ENCODE results near the gene NUFIP2. TPM values are rescaled to one million over a fixed set of nuclear protein-coding genes. Genes with fewer than 3 reads are reported as not detected.

The NUFIP2 gene
- total RNA-seq, 1 donor from 2014 or later: 78.5 TPM

Other genes with a start within 250 kb of the NUFIP2 start
- 99.0 and 101 TPM in 2 replicates for gene MYO18A, start 113.8 kb downstream of the NUFIP2 start, total RNA-seq
- not detected in 2 replicates for gene CRYBA1, start 47.3 kb downstream of the NUFIP2 start, total RNA-seq
- 49.3 and 52.3 TPM in 2 replicates for gene TAOK1, start 96.2 kb upstream of the NUFIP2 start, total RNA-seq